ENCODE results near the gene NPEPL1.

DNA sequence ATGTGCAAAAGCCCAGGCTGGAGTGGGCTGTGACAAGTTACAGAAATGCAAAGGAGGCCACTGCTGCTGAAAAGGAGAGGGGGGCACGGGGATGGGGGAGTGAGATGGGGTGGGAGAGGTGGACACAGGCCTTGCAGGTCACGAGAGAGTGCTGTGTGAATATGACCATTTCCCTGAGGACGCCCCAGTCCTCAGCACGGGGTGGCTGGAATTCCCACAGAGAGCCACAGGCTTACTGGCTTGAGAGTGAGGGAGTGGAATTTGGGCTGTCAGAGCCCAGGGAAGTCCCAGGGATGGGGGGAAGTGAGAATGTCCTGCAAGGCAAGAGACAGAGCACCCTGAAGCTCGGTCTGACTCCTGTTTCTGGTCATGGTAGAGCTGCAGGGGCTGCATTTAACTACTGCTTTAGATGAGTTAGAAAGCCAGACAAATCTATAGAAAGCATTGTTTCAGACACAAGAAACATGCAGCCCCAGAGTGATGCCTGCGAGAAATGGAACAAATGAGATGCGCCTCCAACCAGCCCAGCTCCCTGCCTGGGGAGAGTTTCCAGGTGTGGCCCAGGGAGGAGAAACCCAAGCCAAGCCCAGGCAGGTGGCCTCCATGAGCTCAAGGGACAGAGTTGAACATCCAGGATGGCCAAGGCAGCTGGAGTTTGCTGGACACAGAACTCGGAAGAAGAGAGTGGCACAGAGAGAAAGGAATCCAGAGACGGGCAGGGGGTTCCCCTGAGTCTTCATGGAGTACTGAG is 30.5 kb downstream of the NPEPL1 start:
- TF ChIP-seq, protein P1, sequence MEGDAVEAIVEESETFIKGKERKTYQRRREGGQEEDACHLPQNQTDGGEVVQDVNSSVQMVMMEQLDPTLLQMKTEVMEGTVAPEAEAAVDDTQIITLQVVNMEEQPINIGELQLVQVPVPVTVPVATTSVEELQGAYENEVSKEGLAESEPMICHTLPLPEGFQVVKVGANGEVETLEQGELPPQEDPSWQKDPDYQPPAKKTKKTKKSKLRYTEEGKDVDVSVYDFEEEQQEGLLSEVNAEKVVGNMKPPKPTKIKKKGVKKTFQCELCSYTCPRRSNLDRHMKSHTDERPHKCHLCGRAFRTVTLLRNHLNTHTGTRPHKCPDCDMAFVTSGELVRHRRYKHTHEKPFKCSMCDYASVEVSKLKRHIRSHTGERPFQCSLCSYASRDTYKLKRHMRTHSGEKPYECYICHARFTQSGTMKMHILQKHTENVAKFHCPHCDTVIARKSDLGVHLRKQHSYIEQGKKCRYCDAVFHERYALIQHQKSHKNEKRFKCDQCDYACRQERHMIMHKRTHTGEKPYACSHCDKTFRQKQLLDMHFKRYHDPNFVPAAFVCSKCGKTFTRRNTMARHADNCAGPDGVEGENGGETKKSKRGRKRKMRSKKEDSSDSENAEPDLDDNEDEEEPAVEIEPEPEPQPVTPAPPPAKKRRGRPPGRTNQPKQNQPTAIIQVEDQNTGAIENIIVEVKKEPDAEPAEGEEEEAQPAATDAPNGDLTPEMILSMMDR (IDR thresholded peaks at IDR 0.05) = no peak
- TF ChIP-seq POLR2A (IDR thresholded peaks at IDR 0.05) = no peak
- TF ChIP-seq POLR2AphosphoS5 (IDR thresholded peaks at IDR 0.05) = no peak
- TF ChIP-seq EP300 (IDR thresholded peaks at IDR 0.05) = no peak
